HUES6 (cell line): Measurements from ENCODE around the gene CC2D1B.

Experiments used
- H3K27ac ChIP-seq: 2 replicates; pipeline ENCODE4 v1.7.0; 2013; ENCODE audit warnings: low read depth, mild to moderate bottlenecking, low read length, inconsistent platforms
- H3K27me3 ChIP-seq: 2 replicates; pipeline ENCODE4 v1.6.1; 2013; ENCODE audit warnings: low read length; ENCODE audit not compliant: control insufficient read depth, insufficient read depth
- H3K36me3 ChIP-seq: 2 replicates; pipeline ENCODE4 v1.6.1; 2013; ENCODE audit warnings: low read length; ENCODE audit not compliant: control insufficient read depth, insufficient read depth
- H3K4me1 ChIP-seq: 2 replicates; pipeline ENCODE4 v1.6.1; 2013; ENCODE audit warnings: low read length; ENCODE audit not compliant: control insufficient read depth, insufficient read depth
- H3K4me3 ChIP-seq: 2 replicates; pipeline ENCODE4 v1.5.1; 2013; ENCODE audit warnings: low read depth, low read length
- H3K9ac ChIP-seq: one replicate; pipeline ENCODE4 v1.6.1; 2013; ENCODE audit warnings: mild to moderate bottlenecking, low read length
- H3K9me3 ChIP-seq: 2 replicates; pipeline ENCODE4 v1.6.1; 2013; ENCODE audit warnings: low read depth, low read length; ENCODE audit not compliant: control insufficient read depth, insufficient read depth

The CC2D1B gene

GRCh38 chr1:52343979-52344378 is 22.0 kb downstream of the CC2D1B start:
- Histone ChIP-seq H3K4me3 (no peak overlapping the region), H3K4me1 (no peaks in the 10 kb centered on the region), H3K27me3 (no peaks in the 10 kb centered on the region), H3K9me3 (no peaks in the 10 kb centered on the region), H3K36me3 (peaks cover 22% of the 10 kb centered on the region), H3K9ac (no peak overlapping the region), H3K27ac (no peak overlapping the region)

DNA sequence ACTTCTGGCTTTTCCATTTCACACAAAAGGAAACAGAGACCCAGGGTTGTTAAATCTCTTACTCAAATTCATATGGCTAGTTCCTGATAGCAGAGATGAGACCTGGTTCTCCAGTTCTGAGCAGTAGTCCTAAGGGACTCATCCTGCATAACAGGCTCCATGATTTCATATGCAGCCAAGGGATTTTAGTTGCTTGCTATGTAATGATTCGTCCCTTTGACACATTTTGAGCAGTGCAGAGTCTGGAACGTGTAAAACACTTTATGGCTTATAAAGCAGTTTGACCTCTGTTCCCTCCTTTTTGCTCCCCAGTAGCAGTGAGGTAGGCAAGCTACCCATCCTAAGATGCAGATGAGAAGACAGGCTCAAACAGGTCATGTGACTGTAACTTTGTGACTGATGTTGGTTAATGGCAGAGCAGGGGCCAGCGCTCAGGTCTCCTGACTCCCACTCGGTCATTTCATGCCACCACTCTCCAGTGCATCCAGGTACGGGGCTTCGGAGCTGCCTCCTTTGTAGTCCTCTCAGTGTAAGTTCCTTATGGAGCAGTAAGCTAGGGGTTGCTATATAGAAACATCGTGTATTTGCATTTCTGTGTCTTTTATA is 24.2 kb downstream of the CC2D1B start:
- Histone ChIP-seq H3K4me3 (no peak overlapping the region), H3K9ac (peak overlapping the region; percentile 16), H3K27me3 (no peaks in the 10 kb centered on the region), H3K36me3 (peaks cover 22% of the 10 kb centered on the region), H3K27ac (no peak overlapping the region), H3K9me3 (no peaks in the 10 kb centered on the region), H3K4me1 (no peaks in the 10 kb centered on the region)

DNA sequence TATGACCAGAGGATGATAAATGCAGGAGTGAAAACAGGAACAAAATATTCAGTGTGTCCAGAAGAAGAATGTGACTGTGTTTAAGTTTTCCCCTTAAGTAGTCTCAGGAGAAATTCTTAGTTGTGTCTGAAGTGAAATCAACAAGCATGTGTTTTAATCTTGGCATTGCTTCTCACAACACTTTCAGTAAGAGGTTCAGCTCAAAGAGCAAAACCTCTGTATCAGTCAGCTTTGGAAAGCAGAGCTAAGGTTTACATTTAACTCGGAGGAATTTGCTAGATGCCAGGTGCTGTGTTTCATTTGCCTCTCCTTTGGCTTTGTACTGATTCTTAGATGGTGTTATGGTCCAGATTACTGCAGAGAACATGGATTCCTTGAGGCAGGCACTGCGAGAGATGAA is 28.6 kb downstream of the CC2D1B start:
- no peak overlapping the region for H3K27ac ChIP-seq
- H3K4me3 ChIP-seq, result no peak overlapping the region
- peaks cover 4% of the 10 kb centered on the region; the same call in 1 of the 2 replicates for H3K4me1 ChIP-seq
- no peaks in the 10 kb centered on the region for H3K27me3 ChIP-seq
- no peaks in the 10 kb centered on the region for H3K9me3 ChIP-seq
- H3K36me3 ChIP-seq, result peaks cover 19% of the 10 kb centered on the region
- H3K9ac ChIP-seq, result no peak overlapping the region

GRCh38 chr1:52334906-52335528 is 31.0 kb downstream of the CC2D1B start:
- H3K36me3 ChIP-seq, result peaks cover 14% of the 10 kb centered on the region

DNA sequence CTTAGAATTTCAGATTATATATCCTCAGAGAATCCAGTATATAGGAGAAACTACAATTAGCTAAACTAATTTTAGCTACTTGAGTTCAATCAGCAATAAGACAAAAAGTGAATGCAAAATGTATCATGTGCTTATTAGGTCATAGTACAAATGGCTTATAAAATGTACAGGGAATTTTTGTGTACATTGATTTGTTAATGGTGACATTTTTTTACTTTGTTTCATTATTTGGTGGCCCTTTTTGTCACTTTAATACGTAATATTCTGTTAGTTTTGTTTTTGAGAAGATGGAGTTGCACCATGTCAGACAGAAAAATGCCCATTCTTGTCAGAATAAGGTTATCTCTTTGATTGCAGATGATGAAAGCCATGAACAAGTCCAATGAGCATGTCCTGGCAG is 33.6 kb downstream of the CC2D1B start:
- H3K9ac ChIP-seq, result no peak overlapping the region
- H3K27me3 ChIP-seq, result no peaks in the 10 kb centered on the region
- no peaks in the 10 kb centered on the region for H3K9me3 ChIP-seq
- no peak overlapping the region for H3K4me3 ChIP-seq
- peaks cover 11% of the 10 kb centered on the region for H3K36me3 ChIP-seq
- no peak overlapping the region for H3K27ac ChIP-seq
- peaks cover 9% of the 10 kb centered on the region for H3K4me1 ChIP-seq

More at GRCh38 chr1:52334906-52335528, 31.0 kb downstream of the CC2D1B start:
- Histone ChIP-seq H3K27ac (no peak overlapping the region), H3K4me1 (peaks cover 4% of the 10 kb centered on the region), H3K4me3 (no peak overlapping the region), H3K27me3 (no peaks in the 10 kb centered on the region), H3K9me3 (no peaks in the 10 kb centered on the region), H3K9ac (no peak overlapping the region)

- H3K9ac ChIP-seq, result no peak overlapping the region
- H3K27me3 ChIP-seq, result no peaks in the 10 kb centered on the region
- no peaks in the 10 kb centered on the region for H3K36me3 ChIP-seq
- H3K9me3 ChIP-seq, result no peaks in the 10 kb centered on the region
- no peak overlapping the region for H3K27ac ChIP-seq
- no peak overlapping the region for H3K4me3 ChIP-seq
- peaks cover 17% of the 10 kb centered on the region for H3K4me1 ChIP-seq
Observed at GRCh38 chr1:52328615-52329014, 37.4 kb downstream of the CC2D1B start.

GRCh38 chr1:52325786-52326185 is 40.2 kb downstream of the CC2D1B start:
- Histone ChIP-seq H3K9ac (no peak overlapping the region), H3K4me3 (no peak overlapping the region), H3K36me3 (no peaks in the 10 kb centered on the region), H3K4me1 (peaks cover 13% of the 10 kb centered on the region), H3K27ac (no peak overlapping the region), H3K27me3 (no peaks in the 10 kb centered on the region), H3K9me3 (no peaks in the 10 kb centered on the region)

GRCh38 chr1:52323731-52324130 is 42.3 kb downstream of the CC2D1B start:
- Histone ChIP-seq H3K36me3 (no peaks in the 10 kb centered on the region), H3K4me3 (no peak overlapping the region), H3K27me3 (no peaks in the 10 kb centered on the region), H3K4me1 (peaks cover 12% of the 10 kb centered on the region), H3K27ac (no peak overlapping the region), H3K9me3 (no peaks in the 10 kb centered on the region), H3K9ac (no peak overlapping the region)

GRCh38 chr1:52321061-52321460 is 44.9 kb downstream of the CC2D1B start:
- Histone ChIP-seq H3K27me3 (no peaks in the 10 kb centered on the region), H3K9me3 (no peaks in the 10 kb centered on the region), H3K9ac (no peak overlapping the region), H3K36me3 (no peaks in the 10 kb centered on the region), H3K27ac (no peak overlapping the region), H3K4me3 (no peak overlapping the region), H3K4me1 (peaks cover 7% of the 10 kb centered on the region)

DNA sequence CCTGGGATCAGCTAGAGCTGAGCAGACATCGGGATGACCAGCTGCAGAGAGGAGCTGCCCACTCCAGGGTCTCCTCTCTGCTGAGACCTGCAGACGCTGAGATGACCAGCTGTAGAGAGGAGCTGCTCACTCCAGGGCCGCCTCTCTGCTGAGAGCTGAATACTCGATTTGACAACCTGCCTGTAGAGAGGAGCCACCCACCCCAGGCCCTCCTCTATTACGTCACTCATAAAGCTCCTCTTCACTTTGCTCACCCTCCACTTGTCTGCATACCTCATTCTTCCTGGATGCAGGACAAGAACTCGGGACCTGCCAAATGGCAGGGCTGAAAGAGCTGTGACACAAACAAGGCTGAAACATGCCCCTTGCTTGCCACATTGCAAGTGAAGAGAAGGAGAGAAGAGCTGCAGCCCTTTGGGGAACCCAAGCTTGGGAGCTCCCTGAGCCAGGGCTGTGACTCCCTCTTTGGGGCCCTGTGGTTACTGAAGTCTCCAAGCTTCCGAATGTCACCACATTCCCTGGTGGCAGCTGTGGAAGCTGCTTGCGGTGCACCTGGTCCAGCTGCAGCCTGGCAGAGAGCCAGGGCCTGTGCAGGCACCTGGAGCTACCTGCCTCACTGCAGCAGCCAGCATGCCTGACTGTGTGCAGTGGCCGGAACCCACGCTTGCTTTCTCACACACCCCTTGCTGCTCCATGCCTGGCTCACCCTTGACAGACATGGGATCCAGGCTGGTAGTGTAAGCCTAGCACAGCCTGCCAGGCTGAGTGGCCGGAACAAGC is 59.6 kb downstream of the CC2D1B start:
- H3K36me3 ChIP-seq, result peaks cover 8% of the 10 kb centered on the region; the same call in 1 of the 2 replicates
- no peaks in the 10 kb centered on the region for H3K4me1 ChIP-seq
- H3K27me3 ChIP-seq, result no peaks in the 10 kb centered on the region
- no peak overlapping the region for H3K27ac ChIP-seq
- no peak overlapping the region for H3K9ac ChIP-seq
- H3K4me3 ChIP-seq, result no peak overlapping the region
- no peaks in the 10 kb centered on the region for H3K9me3 ChIP-seq
